Adrenal gland (tissue), 12 donors: ENCODE data around the gene HES4. TPM values are rescaled to one million over a fixed set of nuclear protein-coding genes. Genes with fewer than 3 reads are reported as not detected.

Experiments used
- DNase-seq, 7 donors: peaks; one replicate each; pipeline ENCODE4 v3.0.0-alpha.2; 2019 to 2020
- H3K27ac ChIP-seq, 5 donors: fragments of 200-600 bp; sonication (generic) in 4 of 5; 1 replicate in 3 of 5; 2 replicates in 2 of 5; pipeline versions ENCODE4 v1.5.1 to v1.8.0; 2016 to 2020; ENCODE audit warnings: mild to moderate bottlenecking in 1 of 5
- H3K27me3 ChIP-seq: fragments of 200-600 bp; 2 replicates; pipeline ENCODE4 v1.8.0; 2021
- H3K36me3 ChIP-seq, 2 donors: fragments of 200-600 bp; replicated peaks in 1 of 2; 1 replicate in 1 of 2; 2 replicates in 1 of 2; pipeline versions ENCODE4 v1.5.1 to v1.8.0; 2018 to 2022
- H3K4me1 ChIP-seq, 2 donors: fragments of 200-600 bp; replicated peaks in 1 of 2; 1 replicate in 1 of 2; 2 replicates in 1 of 2; pipeline versions ENCODE4 v1.5.1 to v1.8.0; 2018 to 2021
- H3K4me3 ChIP-seq, 4 donors: fragments of 200-600 bp; sonication (generic) in 3 of 4; one replicate each; pipeline ENCODE4 v1.5.1; 2016 to 2018
- H3K9me3 ChIP-seq, 3 donors: fragments of 200-600 bp; sonication (generic) in 1 of 3; replicated peaks in 1 of 3; 1 replicate in 2 of 3; 2 replicates in 1 of 3; pipeline versions ENCODE4 v1.5.1 to v1.8.0; 2016 to 2021
- CTCF ChIP-seq, 6 experiments: fragments of 450-650 bp in 4 of 6; fragments of 200-600 bp in 2 of 6; sonication (generic) in 1 of 6; IDR thresholded peaks; 1 replicate in 5 of 6; 2 replicates in 1 of 6; pipeline versions ENCODE4 v1.5.1 to v1.8.0; 2016 to 2021; ENCODE audit warnings: antibody characterized with exemption in 6 of 6, mild to moderate bottlenecking in 2 of 6, moderate library complexity in 1 of 6
- POLR2A ChIP-seq, 2 donors: fragments of 450-650 bp; IDR thresholded peaks; one replicate each; pipeline ENCODE4 v1.6.1; 2017; ENCODE audit warnings: antibody characterized with exemption in 2 of 2, mild to moderate bottlenecking in 2 of 2, moderate library complexity in 1 of 2
- WGBS, 4 donors: extraction: QIAGEN DNeasy Blood & Tissue Kit in 2 of 4; methylation state at CpG; one replicate each; pipeline versions ENCODE4 v1.1.5 to v1.1.7; 2013 to 2017; 5-methylcytosine and 5-hydroxymethylcytosine counted together
- intact Hi-C, 2 donors: fragments of 100-400 bp; cut with DNase I; formaldehyde crosslinking; loops; one replicate each; pipeline versions ENCODE4 v1.14.1 to v1.15.0; 2022 to 2023
- polyA plus RNA-seq, 3 donors: library from polyadenylated mRNA; stranded (reverse); fragments of 200-250 nt in 2 of 3; fragments of 350-450 nt in 1 of 3; fragmentation: Illumina TruSeq in 1 of 3; extraction: RNeasy Lipid Tissue Mini Kit (QIAGEN cat#74804) in 1 of 3; gene quantifications; one replicate each; pipeline ENCODE4 v1.2.3, GENCODE V29; 2013 to 2014
- total RNA-seq, 9 donors: library from RNA; depleted of rRNA in 4 of 9; stranded (reverse); fragments of >200 nt in 4 of 9; fragments of 120-200 nt in 1 of 9; fragmentation: NEBNext Ultra II Directional in 1 of 9; extraction: Animal tissue kit (Norgen Biotek cat#: 25700) in 1 of 9; gene quantifications; one replicate each; pipeline versions ENCODE4 v1.1.0 to v1.2.4, GENCODE V29; 2013 to 2023
- donor health status: healthy with polysubstance abuse.
- donor health status: Bipolar disorder and iron deficiency.
- donor health status: DM: yes; HTN: yes; CAD: no.
- donor health status: DM: no; HTN: no; CAD: no.
- donor health status: DM: no; HTN: no; CAD: no.
- donor health status: DM: yes; HTN: yes; CAD: no.

The HES4 gene
- total and polyA plus RNA-seq, 12 donors, result 3.1 to 29.8 (median 6.4) TPM; not detected in 1

GRCh38 chr1:955474-955873 is 44.4 kb downstream of the HES4 start:
- intact Hi-C loops, result no loop called here
- no peak overlapping the region for H3K27ac ChIP-seq
- H3K36me3 ChIP-seq, result peaks cover 0 to 64% of the 10 kb centered on the region in 2 donors
- 76 to 96% (median 80%) methylated on average over 5 to 6 of the region's 6 CpGs for WGBS, 4 donors
- DNase-seq, result no peak
- no peak for TF ChIP-seq POLR2A (IDR thresholded peaks at IDR 0.05)
- TF ChIP-seq CTCF (IDR thresholded peaks at IDR 0.05), result no peak
- H3K4me1 ChIP-seq, result peaks cover 17 to 20% of the 10 kb centered on the region in 2 donors
- no peaks in the 10 kb centered on the region for H3K9me3 ChIP-seq
- no peaks in the 10 kb centered on the region for H3K27me3 ChIP-seq
- H3K4me3 ChIP-seq, result no peak overlapping the region

GRCh38 chr1:954927-955326 is 45.0 kb downstream of the HES4 start:
- Histone ChIP-seq H3K27me3 (no peaks in the 10 kb centered on the region), H3K36me3 (peaks cover 0 to 69% of the 10 kb centered on the region in 2 donors), H3K4me1 (peaks cover 14 to 20% of the 10 kb centered on the region in 2 donors), H3K27ac (no peak overlapping the region), H3K4me3 (no peak overlapping the region), H3K9me3 (no peaks in the 10 kb centered on the region)
- intact Hi-C loops, result no loop called here
- WGBS, 4 donors, result 79 to 92% (median 91%) methylated on average over 9 to 13 of the region's 13 CpGs
- no peak for DNase-seq
- no peak for TF ChIP-seq CTCF (IDR thresholded peaks at IDR 0.05)
- TF ChIP-seq POLR2A (IDR thresholded peaks at IDR 0.05), result no peak

GRCh38 chr1:953524-954320 is 46.2 kb downstream of the HES4 start:
- Histone ChIP-seq H3K36me3 (peaks cover 0 to 80% of the 10 kb centered on the region in 2 donors), H3K27ac (no peak overlapping the region), H3K27me3 (no peaks in the 10 kb centered on the region), H3K4me3 (no peak overlapping the region), H3K4me1 (peaks cover 8 to 15% of the 10 kb centered on the region in 2 donors), H3K9me3 (no peaks in the 10 kb centered on the region)
- whole genome bisulfite sequencing, 4 donors, result 87 to 91% (median 89%) methylated on average over 8 to 32 of the region's 32 CpGs
- intact Hi-C loops, result no loop called here
- DNase-seq, result no peak
- no peak for TF ChIP-seq CTCF (IDR thresholded peaks at IDR 0.05)
- TF ChIP-seq POLR2A (IDR thresholded peaks at IDR 0.05), result no peak

- Histone ChIP-seq H3K27me3 (no peaks in the 10 kb centered on the region), H3K36me3 (peaks cover 0 to 91% of the 10 kb centered on the region in 2 donors), H3K4me3 (no peak overlapping the region), H3K4me1 (peaks cover 0 to 4% of the 10 kb centered on the region in 2 donors), H3K9me3 (no peaks in the 10 kb centered on the region), H3K27ac (no peak overlapping the region)
- no peak for DNase-seq
- TF ChIP-seq POLR2A (IDR thresholded peaks at IDR 0.05) (no peak), CTCF (IDR thresholded peaks at IDR 0.05) (no peak)
- 92 to 100% (median 94%) methylated on average over 3 to 7 of the region's 7 CpGs for WGBS, 4 donors
- intact Hi-C loops, result no loop called here
Measured at GRCh38 chr1:952603-953002, 47.3 kb downstream of the HES4 start.
